Measurements from ENCODE around the gene FMN1.

GRCh38 chr15:33030315-33030714 lies 164.2 kb downstream of the FMN1 start:
- TF ChIP-seq POLR2AphosphoS5 (IDR thresholded peaks at IDR 0.05) (no peak), POLR2A (IDR thresholded peaks at IDR 0.05) (no peak), CTCF (IDR thresholded peaks at IDR 0.05) (no peak)
